ENCODE measurements around the gene RBM4B. TPM values are rescaled to one million over a fixed set of nuclear protein-coding genes. Genes with fewer than 3 reads are reported as not detected.
A peak's percentile ranks its signal among the peaks of the same experiment; 100 is the strongest.
"Not testable (repeated sequence)": the region's sequence is repeated elsewhere in the genome, so short reads cannot be mapped to it uniquely, and the experiment has no call there.

RBM4B gene, protein sequence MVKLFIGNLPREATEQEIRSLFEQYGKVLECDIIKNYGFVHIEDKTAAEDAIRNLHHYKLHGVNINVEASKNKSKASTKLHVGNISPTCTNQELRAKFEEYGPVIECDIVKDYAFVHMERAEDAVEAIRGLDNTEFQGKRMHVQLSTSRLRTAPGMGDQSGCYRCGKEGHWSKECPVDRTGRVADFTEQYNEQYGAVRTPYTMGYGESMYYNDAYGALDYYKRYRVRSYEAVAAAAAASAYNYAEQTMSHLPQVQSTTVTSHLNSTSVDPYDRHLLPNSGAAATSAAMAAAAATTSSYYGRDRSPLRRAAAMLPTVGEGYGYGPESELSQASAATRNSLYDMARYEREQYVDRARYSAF
- total RNA-seq, result 30.8 and 34.4 TPM in 2 replicates

DNA sequence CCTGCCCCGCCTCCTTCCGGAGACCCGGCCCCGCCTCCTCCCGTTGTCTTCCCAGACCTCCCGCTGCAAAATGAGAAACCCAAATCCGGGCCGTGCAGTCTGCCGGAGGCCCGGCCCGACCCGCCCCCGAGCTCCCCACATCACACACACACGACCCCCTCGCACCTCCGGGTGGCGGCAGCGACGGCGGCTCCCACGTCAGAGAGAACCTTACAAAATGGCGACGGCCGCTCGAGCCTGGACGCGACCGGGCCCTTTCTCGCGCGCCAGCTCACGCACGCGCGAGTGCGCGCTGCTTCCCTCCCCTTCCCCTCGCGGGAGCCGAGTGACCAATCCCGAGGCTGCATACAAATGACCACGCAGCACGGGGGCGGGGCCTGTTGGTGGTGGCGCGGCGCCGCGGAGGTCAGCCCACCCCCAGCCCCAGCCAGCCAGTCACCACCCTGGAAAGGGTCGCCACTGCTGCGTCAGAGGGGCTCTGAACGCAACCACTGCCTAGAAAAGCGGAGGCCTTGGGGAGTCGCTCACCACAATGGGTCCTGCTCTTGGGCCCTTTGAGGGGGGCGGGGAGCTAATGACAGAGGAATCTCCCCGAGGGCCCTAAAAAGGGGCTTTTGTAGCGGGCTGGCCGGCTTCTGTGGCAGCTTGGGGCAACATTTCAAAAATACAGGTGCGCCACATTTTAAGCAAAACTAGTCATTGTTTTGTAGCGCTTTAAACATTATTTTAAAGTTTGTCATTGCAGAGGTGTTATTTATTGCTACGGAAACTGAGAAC is at the start of gene RBM4B:
Gene RBM4B (minus strand): TSS at position 289 of the 777 bp plus-strand sequence. CDS start 808 bp downstream, outside the sequence.
- TF ChIP-seq, protein P1, sequence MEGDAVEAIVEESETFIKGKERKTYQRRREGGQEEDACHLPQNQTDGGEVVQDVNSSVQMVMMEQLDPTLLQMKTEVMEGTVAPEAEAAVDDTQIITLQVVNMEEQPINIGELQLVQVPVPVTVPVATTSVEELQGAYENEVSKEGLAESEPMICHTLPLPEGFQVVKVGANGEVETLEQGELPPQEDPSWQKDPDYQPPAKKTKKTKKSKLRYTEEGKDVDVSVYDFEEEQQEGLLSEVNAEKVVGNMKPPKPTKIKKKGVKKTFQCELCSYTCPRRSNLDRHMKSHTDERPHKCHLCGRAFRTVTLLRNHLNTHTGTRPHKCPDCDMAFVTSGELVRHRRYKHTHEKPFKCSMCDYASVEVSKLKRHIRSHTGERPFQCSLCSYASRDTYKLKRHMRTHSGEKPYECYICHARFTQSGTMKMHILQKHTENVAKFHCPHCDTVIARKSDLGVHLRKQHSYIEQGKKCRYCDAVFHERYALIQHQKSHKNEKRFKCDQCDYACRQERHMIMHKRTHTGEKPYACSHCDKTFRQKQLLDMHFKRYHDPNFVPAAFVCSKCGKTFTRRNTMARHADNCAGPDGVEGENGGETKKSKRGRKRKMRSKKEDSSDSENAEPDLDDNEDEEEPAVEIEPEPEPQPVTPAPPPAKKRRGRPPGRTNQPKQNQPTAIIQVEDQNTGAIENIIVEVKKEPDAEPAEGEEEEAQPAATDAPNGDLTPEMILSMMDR (IDR thresholded peaks at IDR 0.05), result no peak
- DNase-seq (peak; percentile 95), ATAC-seq (ENCODE audit: low read depth) (peak; percentile 91)
- Mint-ChIP-seq H3K27ac (peak within 1 kb of the TSS; percentile 98), H3K36me3 (ENCODE audit: low read depth) (peaks cover 20% of the 10 kb centered on the region), H3K9me3 (no peaks in the 10 kb centered on the region), H3K4me3 (peak within 1 kb of the TSS; percentile 97), H3K4me1 (peaks cover 38% of the 10 kb centered on the region), H3K27me3 (no peaks in the 10 kb centered on the region)
- ChIA-PET CTCF (interaction anchor here (0.6 to 6.1 kb wide), 35 partner anchors 12 to 366 kb away, joined by 3 to 186 read pairs (median 5); partner anchors contain the start of genes ACTN3, CCDC87, CCS and CTSF), POLR2A (interaction anchor here (0.5 to 3.3 kb wide), 44 partner anchors 15 to 957 kb away, joined by 3 to 100 read pairs (median 5); partner anchors contain the start of genes ACTN3, BBS1, CCDC87 and CCS)
- intact Hi-C loops (cut with micrococcal nuclease), result loop anchor here (1.0 to 5.0 kb wide), 14 partner anchors 17 to 365 kb away; partner anchors contain the start of genes BBS1, CCDC87, CCS and DPP3

DNA sequence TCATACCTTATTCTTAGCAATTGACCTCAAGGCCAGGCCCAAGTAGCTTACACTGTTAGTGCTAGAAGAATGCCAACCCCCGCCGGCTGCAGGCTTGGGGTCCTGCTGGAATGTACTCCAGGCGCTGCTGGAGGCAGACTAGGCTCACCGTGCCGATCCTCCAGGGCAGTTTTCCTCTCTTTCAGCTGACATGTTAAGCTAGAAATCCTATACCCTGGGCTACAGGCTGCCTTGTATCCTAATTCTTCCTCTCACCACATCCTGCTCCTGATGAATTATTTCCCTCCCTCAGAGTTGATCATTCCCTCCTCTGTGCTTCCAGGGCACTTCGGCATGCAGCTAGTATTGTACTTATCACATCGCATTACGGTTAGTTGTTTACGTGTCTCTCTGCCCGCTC is 48.0 kb upstream of the RBM4B start:
- H3K27ac Mint-ChIP-seq, result no peak overlapping the region

DNA sequence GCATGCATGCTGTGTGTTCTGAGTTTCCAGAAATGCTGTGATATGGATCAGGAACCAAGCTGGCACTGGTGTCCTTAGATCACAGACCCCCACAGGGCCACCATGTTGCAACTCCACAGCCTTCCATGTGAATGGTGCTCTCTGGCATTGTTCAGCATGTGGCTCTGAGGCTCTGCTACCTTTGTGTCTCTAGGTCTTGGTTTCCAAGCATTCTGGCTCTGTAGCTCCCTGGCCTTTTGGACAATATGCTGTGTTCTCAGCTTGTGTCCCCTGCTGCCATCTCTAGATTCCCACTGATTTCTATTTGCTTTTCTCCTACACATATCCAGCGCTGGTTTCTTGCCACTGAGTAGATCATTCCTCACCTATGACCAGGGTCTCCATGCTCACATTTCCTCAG is 47.4 kb upstream of the RBM4B start:
- no peaks in the 10 kb centered on the region for H3K9me3 Mint-ChIP-seq
- ATAC-seq (ENCODE audit: low read depth), result no peak
- ChIA-PET POLR2A (no interaction called here), CTCF (no interaction called here)
- no peak overlapping the region for H3K4me3 Mint-ChIP-seq
- H3K27me3 Mint-ChIP-seq, result peaks cover 34% of the 10 kb centered on the region
- DNase-seq, result no peak
- TF ChIP-seq, protein P1 (IDR thresholded peaks at IDR 0.05), result no peak
- H3K36me3 Mint-ChIP-seq (ENCODE audit: low read depth), result peaks cover 2% of the 10 kb centered on the region
- H3K4me1 Mint-ChIP-seq, result peaks cover 18% of the 10 kb centered on the region
- intact Hi-C loops (cut with micrococcal nuclease), result loop anchor here (5.0 kb wide), 1 partner anchor 232 kb away; the partner anchor contains the start of gene PC
- H3K27ac Mint-ChIP-seq, result no peak overlapping the region

More for the DNA sequence above, 48.0 kb upstream of the RBM4B start:
- peaks cover 2% of the 10 kb centered on the region for H3K36me3 Mint-ChIP-seq (ENCODE audit: low read depth)
- H3K4me3 Mint-ChIP-seq, result no peak overlapping the region
- TF ChIP-seq, protein P1 (IDR thresholded peaks at IDR 0.05), result no peak
- H3K27me3 Mint-ChIP-seq, result peaks cover 30% of the 10 kb centered on the region
- intact Hi-C loops (cut with micrococcal nuclease), result loop anchor here (5.0 kb wide), 1 partner anchor 232 kb away; the partner anchor contains the start of gene PC
- peaks cover 18% of the 10 kb centered on the region for H3K4me1 Mint-ChIP-seq
- ATAC-seq (ENCODE audit: low read depth) (no peak), DNase-seq (no peak)
- CTCF ChIA-PET, result interaction anchor here (1.2 kb wide), 1 partner anchor 41 kb away, joined by 3 read pairs; no protein-coding TSS in a partner anchor
- POLR2A ChIA-PET, result interaction anchor here (2.1 kb wide), 1 partner anchor 118 kb away, joined by 8 read pairs; the partner anchor contains the start of gene RCE1
- no peaks in the 10 kb centered on the region for H3K9me3 Mint-ChIP-seq

DNA sequence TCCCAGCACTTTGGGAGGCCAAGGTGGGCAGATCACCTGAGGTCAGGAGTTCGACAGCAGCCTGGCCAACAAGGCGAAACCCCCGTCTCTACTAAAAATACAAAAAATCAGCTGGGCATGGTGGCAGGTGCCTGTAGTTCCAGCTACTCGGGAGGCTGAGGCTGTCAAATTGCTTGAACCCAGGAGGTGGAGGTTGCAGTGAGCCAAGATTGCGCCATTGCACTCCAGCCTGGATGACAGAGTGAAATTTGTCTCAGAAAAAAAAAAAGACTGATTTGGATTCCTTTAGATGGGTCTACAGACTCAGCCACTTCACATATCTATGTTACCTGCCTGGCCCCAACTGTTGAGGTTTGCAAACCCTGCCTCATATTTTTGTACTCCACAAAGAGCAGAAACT is 46.5 kb upstream of the RBM4B start:
- H3K4me1 Mint-ChIP-seq, result peaks cover 18% of the 10 kb centered on the region
- CTCF ChIA-PET; H3K4me3 Mint-ChIP-seq; DNase-seq; ATAC-seq (ENCODE audit: low read depth); H3K36me3 Mint-ChIP-seq (ENCODE audit: low read depth); intact Hi-C loops (cut with micrococcal nuclease); H3K9me3 Mint-ChIP-seq; H3K27ac Mint-ChIP-seq: not testable (repeated sequence)
- peaks cover 34% of the 10 kb centered on the region for H3K27me3 Mint-ChIP-seq
- POLR2A ChIA-PET, result interaction anchor here (0.6 kb wide), 2 partner anchors 19 to 21 kb away, joined by 7 to 8 read pairs; no protein-coding TSS in a partner anchor

DNA sequence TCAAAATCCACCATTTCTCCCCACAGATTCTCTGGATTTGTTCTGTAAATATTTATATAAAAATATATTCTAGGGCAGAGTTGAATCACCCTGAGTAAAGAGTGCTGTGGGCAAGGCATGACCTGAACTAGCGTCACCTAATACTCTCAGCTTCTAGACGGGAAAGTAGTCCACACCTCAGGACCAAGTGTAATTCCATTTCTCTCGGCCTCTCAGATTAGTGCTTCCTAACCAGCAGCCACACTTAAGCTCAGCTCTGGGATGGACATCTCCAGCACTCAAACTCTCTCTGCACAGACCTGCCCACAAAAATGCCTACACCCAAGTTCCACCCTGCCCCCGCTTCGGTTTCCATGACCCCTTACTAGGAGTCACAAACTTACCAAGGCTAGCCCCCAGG is 46.0 kb upstream of the RBM4B start:
- H3K4me1 Mint-ChIP-seq, result peaks cover 13% of the 10 kb centered on the region
- ATAC-seq (ENCODE audit: low read depth) (no peak), DNase-seq (no peak)
- CTCF ChIA-PET, result interaction anchor here (0.8 kb wide), 1 partner anchor 27 kb away, joined by 3 read pairs; no protein-coding TSS in a partner anchor
- no peak overlapping the region for H3K27ac Mint-ChIP-seq
- no peak overlapping the region for H3K4me3 Mint-ChIP-seq
- TF ChIP-seq, protein P1 (IDR thresholded peaks at IDR 0.05), result no peak
- H3K36me3 Mint-ChIP-seq (ENCODE audit: low read depth), result peaks cover under 1% of the 10 kb centered on the region
- H3K27me3 Mint-ChIP-seq, result peaks cover 29% of the 10 kb centered on the region
- POLR2A ChIA-PET, result interaction anchor here (0.6 kb wide), 1 partner anchor 19 kb away, joined by 7 read pairs; no protein-coding TSS in a partner anchor
- intact Hi-C loops (cut with micrococcal nuclease), result no loop called here
- no peaks in the 10 kb centered on the region for H3K9me3 Mint-ChIP-seq

All from activated B cell treated with CpG ODN at 0.5 μM for 24 hours (primary cell).